ENCODE results near the gene COX4I1. TPM values are rescaled to one million over a fixed set of nuclear protein-coding genes. Genes with fewer than 3 reads are reported as not detected.

COX4I1 gene
- total RNA-seq, 4 donors from 2014 or later, result 516 to 726 (median 632) TPM

DNA sequence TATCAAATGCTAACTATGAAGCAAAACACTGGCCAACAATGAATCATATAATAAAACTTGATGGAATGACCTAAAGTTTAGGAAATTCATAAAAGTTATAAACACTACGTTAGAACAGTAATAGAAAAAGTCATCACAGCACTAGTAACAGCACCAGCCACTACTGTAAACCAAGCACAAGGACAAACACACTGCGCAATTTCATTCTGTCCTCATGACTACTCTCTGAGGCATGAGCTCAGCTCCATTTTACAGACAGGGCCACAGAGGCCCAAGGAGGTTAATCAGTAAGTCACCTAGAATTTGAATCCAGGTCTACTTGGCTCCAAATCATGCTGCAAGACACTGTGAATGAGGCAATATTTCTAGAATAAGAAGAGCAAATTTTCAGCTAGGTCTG lies 13.6 kb upstream of the COX4I1 start:
- H3K9me3 ChIP-seq, result no peaks in the 10 kb centered on the region
- TF ChIP-seq, protein P1, sequence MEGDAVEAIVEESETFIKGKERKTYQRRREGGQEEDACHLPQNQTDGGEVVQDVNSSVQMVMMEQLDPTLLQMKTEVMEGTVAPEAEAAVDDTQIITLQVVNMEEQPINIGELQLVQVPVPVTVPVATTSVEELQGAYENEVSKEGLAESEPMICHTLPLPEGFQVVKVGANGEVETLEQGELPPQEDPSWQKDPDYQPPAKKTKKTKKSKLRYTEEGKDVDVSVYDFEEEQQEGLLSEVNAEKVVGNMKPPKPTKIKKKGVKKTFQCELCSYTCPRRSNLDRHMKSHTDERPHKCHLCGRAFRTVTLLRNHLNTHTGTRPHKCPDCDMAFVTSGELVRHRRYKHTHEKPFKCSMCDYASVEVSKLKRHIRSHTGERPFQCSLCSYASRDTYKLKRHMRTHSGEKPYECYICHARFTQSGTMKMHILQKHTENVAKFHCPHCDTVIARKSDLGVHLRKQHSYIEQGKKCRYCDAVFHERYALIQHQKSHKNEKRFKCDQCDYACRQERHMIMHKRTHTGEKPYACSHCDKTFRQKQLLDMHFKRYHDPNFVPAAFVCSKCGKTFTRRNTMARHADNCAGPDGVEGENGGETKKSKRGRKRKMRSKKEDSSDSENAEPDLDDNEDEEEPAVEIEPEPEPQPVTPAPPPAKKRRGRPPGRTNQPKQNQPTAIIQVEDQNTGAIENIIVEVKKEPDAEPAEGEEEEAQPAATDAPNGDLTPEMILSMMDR (IDR thresholded peaks at IDR 0.05), result no peak
- no peak for TF ChIP-seq POLR2A (IDR thresholded peaks at IDR 0.05)
- peak overlapping the region in 1 of 3 donors; percentile 43 for H3K27ac ChIP-seq
- intact Hi-C loops (cut with DNase I), result no loop called here
- 91 to 98% methylated on average over 2 of the region's 2 CpGs for WGBS, 2 donors
- peaks cover 18 to 20% of the 10 kb centered on the region in 2 donors for H3K36me3 ChIP-seq
- DNase-seq, result no peak
- H3K4me3 ChIP-seq (replicated peaks in 1 of 3), result no peak overlapping the region
- no peaks in the 10 kb centered on the region for H3K27me3 ChIP-seq
- peaks cover 6 to 10% of the 10 kb centered on the region in 2 donors for H3K4me1 ChIP-seq

DNA sequence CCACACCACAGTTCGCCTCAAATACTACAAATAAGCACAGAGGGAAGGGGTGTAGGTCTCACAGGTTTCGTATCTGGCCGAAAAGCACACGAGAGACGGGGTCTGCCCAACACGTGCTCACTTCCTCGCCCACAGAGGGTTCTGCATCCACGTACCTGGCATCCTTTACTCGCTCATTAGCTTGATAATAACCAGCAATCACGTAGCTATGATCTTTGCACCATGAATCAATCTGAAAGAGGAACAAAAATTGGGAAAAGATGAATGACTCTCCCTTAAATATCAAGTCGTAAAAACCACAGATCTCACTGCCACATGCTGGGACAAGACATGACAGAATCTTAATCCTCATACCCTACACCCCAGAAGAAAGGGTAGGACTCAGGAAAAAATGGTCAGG lies 10.7 kb upstream of the COX4I1 start:
- no peaks in the 10 kb centered on the region for H3K9me3 ChIP-seq
- no peak overlapping the region for H3K27ac ChIP-seq
- TF ChIP-seq POLR2A (IDR thresholded peaks at IDR 0.05), result no peak
- TF ChIP-seq, protein P1 (IDR thresholded peaks at IDR 0.05), result no peak
- no peak overlapping the region for H3K4me3 ChIP-seq (replicated peaks in 1 of 3)
- intact Hi-C loops (cut with DNase I), result no loop called here
- no peaks in the 10 kb centered on the region for H3K4me1 ChIP-seq
- DNase-seq, result no peak
- peaks cover 18 to 20% of the 10 kb centered on the region in 2 donors for H3K36me3 ChIP-seq
- WGBS, 2 donors, result 94% methylated on average over 11 of the region's 11 CpGs
- H3K27me3 ChIP-seq, result no peaks in the 10 kb centered on the region

DNA sequence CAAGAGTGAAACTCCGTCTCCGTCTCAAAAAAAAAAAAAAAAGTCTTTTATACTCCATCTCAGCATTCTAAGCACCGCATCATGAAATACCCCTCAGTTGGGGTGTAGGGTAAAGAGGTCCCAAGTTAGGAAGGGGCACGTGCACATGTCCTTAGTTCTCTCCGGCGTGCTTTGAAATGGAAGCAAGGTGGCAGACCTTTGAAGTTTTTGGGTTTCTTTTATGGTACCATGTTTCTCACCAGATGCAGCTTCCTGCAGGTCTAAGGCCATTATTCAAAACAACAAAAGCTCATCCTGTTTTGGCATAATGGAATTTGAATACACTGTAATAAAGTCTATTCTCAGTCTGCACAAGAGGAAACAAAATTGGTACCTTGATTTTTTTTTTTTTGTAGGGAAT lies 9.7 kb upstream of the COX4I1 start:
- H3K27ac ChIP-seq, result no peak overlapping the region
- no peak overlapping the region for H3K4me3 ChIP-seq (replicated peaks in 1 of 3)
- TF ChIP-seq, protein P1 (IDR thresholded peaks at IDR 0.05), result no peak
- no peak for TF ChIP-seq POLR2A (IDR thresholded peaks at IDR 0.05)
- WGBS, 2 donors, result 84 to 91% methylated on average over 6 of the region's 6 CpGs
- H3K27me3 ChIP-seq, result no peaks in the 10 kb centered on the region
- no peaks in the 10 kb centered on the region for H3K9me3 ChIP-seq
- no peaks in the 10 kb centered on the region for H3K4me1 ChIP-seq
- DNase-seq, result no peak
- H3K36me3 ChIP-seq, result peaks cover 18 to 20% of the 10 kb centered on the region in 2 donors
- intact Hi-C loops (cut with DNase I), result no loop called here

DNA sequence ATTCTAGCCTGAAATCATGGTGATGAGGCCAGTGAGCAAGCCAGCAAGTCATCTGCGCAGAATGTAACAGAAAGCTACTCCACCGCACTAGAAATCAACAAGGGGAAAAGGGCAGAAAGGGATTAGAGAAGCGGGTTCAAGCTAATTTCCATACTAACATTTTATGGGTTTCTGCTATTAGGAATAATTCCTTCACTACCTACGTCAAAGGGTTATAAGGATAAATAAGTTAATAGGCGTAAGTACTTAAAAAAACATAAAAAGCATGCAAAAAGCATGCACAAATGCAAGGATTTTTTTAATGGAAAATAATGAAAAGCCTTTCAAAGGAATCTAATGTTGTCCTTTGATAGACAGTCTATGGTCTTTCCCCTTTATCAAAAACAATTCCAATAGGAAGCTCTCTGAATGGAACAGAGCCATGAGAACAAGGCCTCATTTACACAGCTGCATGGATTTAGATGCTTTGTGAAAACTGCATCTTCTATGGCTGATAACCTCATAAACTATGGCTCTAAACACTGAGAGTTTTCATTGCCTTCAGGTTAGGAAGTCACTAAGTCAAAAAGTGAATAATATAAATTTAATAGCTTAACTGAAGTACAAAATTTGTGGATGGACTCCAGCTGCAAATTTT lies 5.7 kb upstream of the COX4I1 start:
- no peak overlapping the region for H3K4me3 ChIP-seq (replicated peaks in 1 of 3)
- 96 to 98% methylated on average over 5 of the region's 5 CpGs for WGBS, 2 donors
- TF ChIP-seq POLR2A (IDR thresholded peaks at IDR 0.05), result no peak
- TF ChIP-seq, protein P1 (IDR thresholded peaks at IDR 0.05), result no peak
- DNase-seq, result no peak
- peaks cover 12 to 13% of the 10 kb centered on the region in 2 donors for H3K4me1 ChIP-seq
- peaks cover under 1% of the 10 kb centered on the region in 2 donors for H3K36me3 ChIP-seq
- intact Hi-C loops (cut with DNase I), result no loop called here
- H3K27me3 ChIP-seq, result no peaks in the 10 kb centered on the region
- no peaks in the 10 kb centered on the region for H3K9me3 ChIP-seq
- no peak overlapping the region for H3K27ac ChIP-seq

DNA sequence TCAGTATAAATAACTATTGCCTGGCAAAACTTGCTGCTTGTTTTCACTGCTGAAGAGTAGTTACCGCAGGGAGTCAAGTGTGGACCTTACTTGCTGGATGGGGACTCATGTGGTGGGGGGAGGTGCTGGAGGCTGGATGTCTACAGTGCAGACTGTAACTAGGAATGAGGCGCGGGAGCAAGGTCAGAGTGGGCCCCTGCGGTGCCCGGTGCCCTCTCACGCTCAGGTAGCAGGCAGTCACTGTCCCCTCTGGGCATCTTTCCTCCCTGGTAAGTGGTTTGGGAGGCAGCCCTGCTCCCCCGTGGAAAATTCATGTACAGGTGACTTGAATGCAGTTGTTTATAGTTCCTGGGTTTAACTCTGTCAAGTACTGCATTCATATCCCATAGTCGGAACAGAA lies 4.8 kb upstream of the COX4I1 start:
- intact Hi-C loops (cut with DNase I), result no loop called here
- no peaks in the 10 kb centered on the region for H3K27me3 ChIP-seq
- no peaks in the 10 kb centered on the region for H3K36me3 ChIP-seq
- peaks cover 12 to 15% of the 10 kb centered on the region in 2 donors for H3K4me1 ChIP-seq
- WGBS, 2 donors, result 79 to 82% methylated on average over 8 of the region's 8 CpGs
- no peaks in the 10 kb centered on the region for H3K9me3 ChIP-seq
- no peak overlapping the region for H3K4me3 ChIP-seq (replicated peaks in 1 of 3)
- H3K27ac ChIP-seq, result no peak overlapping the region
- DNase-seq, result no peak
- no peak for TF ChIP-seq POLR2A (IDR thresholded peaks at IDR 0.05)
- TF ChIP-seq, protein P1 (IDR thresholded peaks at IDR 0.05), result no peak

Measured in thyroid gland (tissue), 4 donors.